Endodermal cell (in vitro differentiated cells): ENCODE measurements around the gene ARMC2. TPM values are rescaled to one million over a fixed set of nuclear protein-coding genes. Genes with fewer than 3 reads are reported as not detected.
A peak's percentile ranks its signal among the peaks of the same experiment; 100 is the strongest.

Experiments
- DNase-seq: peaks from one replicate; pipeline ENCODE4 v3.0.0-alpha.2; 2017
- H3K27ac ChIP-seq: 2 replicates; pipeline ENCODE4 v1.5.1; 2013; ENCODE audit warnings: mild to moderate bottlenecking, low read depth, low read length, moderate library complexity
- H3K27me3 ChIP-seq: 2 replicates; pipeline ENCODE4 v1.6.1; 2013; ENCODE audit warnings: mild to moderate bottlenecking, low read length, moderate library complexity; ENCODE audit not compliant: insufficient read depth, control insufficient read depth, poor library complexity, severe bottlenecking
- H3K36me3 ChIP-seq: 2 replicates; pipeline ENCODE4 v1.7.0; 2013; ENCODE audit warnings: mild to moderate bottlenecking, low read length, moderate library complexity; ENCODE audit not compliant: control insufficient read depth, insufficient read depth
- H3K4me1 ChIP-seq: one replicate; pipeline ENCODE4 v1.7.0; 2013; ENCODE audit warnings: low read length; ENCODE audit not compliant: control insufficient read depth, insufficient read depth
- H3K4me3 ChIP-seq: 2 replicates; pipeline ENCODE4 v1.5.1; 2013; ENCODE audit warnings: mild to moderate bottlenecking, low read length, moderate library complexity
- H3K9ac ChIP-seq: 2 replicates; pipeline ENCODE4 v1.6.1; 2013; ENCODE audit warnings: mild to moderate bottlenecking, low read length, moderate library complexity; ENCODE audit not compliant: poor library complexity, severe bottlenecking; ENCODE audit errors: extremely low read depth
- H3K9me3 ChIP-seq: 2 replicates; pipeline ENCODE4 v1.6.1; 2013; ENCODE audit warnings: mild to moderate bottlenecking, low read length, moderate library complexity; ENCODE audit not compliant: control insufficient read depth
- H3K27ac Mint-ChIP-seq: 2 replicates; pipeline ENCODE4 v1.8.0; 2020; ENCODE audit warnings: mixed read lengths
- H3K27me3 Mint-ChIP-seq: 2 replicates; pipeline ENCODE4 v1.8.0; 2021; ENCODE audit warnings: mild to moderate bottlenecking, mixed read lengths; ENCODE audit not compliant: insufficient read depth
- H3K36me3 Mint-ChIP-seq: 2 replicates; pipeline ENCODE4 v1.8.0; 2020; ENCODE audit warnings: low read depth, mixed read lengths
- H3K4me1 Mint-ChIP-seq: 2 replicates; pipeline ENCODE4 v1.8.0; 2020; ENCODE audit warnings: mixed read lengths
- H3K4me3 Mint-ChIP-seq: 2 replicates; pipeline ENCODE4 v1.8.0; 2020; ENCODE audit warnings: mild to moderate bottlenecking, moderate library complexity, mixed read lengths
- H3K9me3 Mint-ChIP-seq: 2 replicates; pipeline ENCODE4 v1.8.0; 2020; ENCODE audit warnings: mild to moderate bottlenecking, mixed read lengths
- CTCF ChIP-seq: fragments of 200-600 bp; sonication (generic); conservative IDR thresholded peaks from 2 replicates; pipeline ENCODE4 v1.5.0; 2021; ENCODE audit warnings: antibody characterized with exemption, mild to moderate bottlenecking
- WGBS, 2 experiments: methylation state at CpG; one replicate each; pipeline versions ENCODE4 v1.1.5 to v1.1.7; 2013; ENCODE audit warnings: missing lambda C conversion rate in 2 of 2, mixed read lengths in 1 of 2; ENCODE audit not compliant: insufficient coverage in 1 of 2, insufficient read length in 1 of 2; 5-methylcytosine and 5-hydroxymethylcytosine counted together
- total RNA-seq, 2 donors: library from RNA; stranded (reverse); fragmentation: NEBNext Ultra II Directional in 1 of 2; extraction: Animal tissue kit (Norgen Biotek cat#: 25700) in 1 of 2; gene quantifications; 2 replicates in 1 of 2; 3 replicates in 1 of 2; pipeline ENCODE4 v1.2.1, GENCODE V29; 2021

ARMC2 gene
- total RNA-seq, 2 donors from 2014 or later: 7.1 to 8.3 TPM

- Mint-ChIP-seq H3K9me3 (no peaks in the 10 kb centered on the region), H3K27ac (no peak overlapping the region), H3K4me1 (no peaks in the 10 kb centered on the region), H3K27me3 (peaks cover 11% of the 10 kb centered on the region), H3K4me3 (no peak overlapping the region), H3K36me3 (no peaks in the 10 kb centered on the region)
- Histone ChIP-seq H3K9me3 (no peaks in the 10 kb centered on the region), H3K27ac (no peak overlapping the region), H3K4me1 (no peaks in the 10 kb centered on the region), H3K36me3 (no peaks in the 10 kb centered on the region), H3K4me3 (no peak overlapping the region), H3K27me3 (no peaks in the 10 kb centered on the region), H3K9ac (no peak overlapping the region)
- DNase-seq: no peak
- no peak for TF ChIP-seq CTCF
- 94 to 96% methylated on average over 7 to 8 of the region's 8 CpGs for WGBS, 2 experiments
These were observed 15.5 kb upstream of the ARMC2 start for GRCh38 chr6:108832738-108833137.

GRCh38 chr6:108835218-108835850, 12.9 kb upstream of the ARMC2 start:
- Histone ChIP-seq H3K4me1 (no peaks in the 10 kb centered on the region), H3K36me3 (no peaks in the 10 kb centered on the region), H3K9me3 (no peaks in the 10 kb centered on the region), H3K27me3 (no peaks in the 10 kb centered on the region), H3K9ac (no peak overlapping the region), H3K27ac (no peak overlapping the region), H3K4me3 (no peak overlapping the region)
- H3K36me3 Mint-ChIP-seq: no peaks in the 10 kb centered on the region
- peaks cover 21% of the 10 kb centered on the region for H3K27me3 Mint-ChIP-seq
- TF ChIP-seq CTCF: peak; percentile 98
- H3K27ac Mint-ChIP-seq: no peak overlapping the region
- H3K4me1 Mint-ChIP-seq: peaks cover 10% of the 10 kb centered on the region
- DNase-seq: peak; percentile 94
- no peak overlapping the region for H3K4me3 Mint-ChIP-seq
- H3K9me3 Mint-ChIP-seq: no peaks in the 10 kb centered on the region
- WGBS, 2 experiments: 34 to 55% methylated on average over 3 to 4 of the region's 4 CpGs

- Histone ChIP-seq H3K27ac (no peak overlapping the region), H3K36me3 (no peaks in the 10 kb centered on the region), H3K4me1 (no peaks in the 10 kb centered on the region), H3K9ac (no peak overlapping the region), H3K27me3 (no peaks in the 10 kb centered on the region), H3K9me3 (no peaks in the 10 kb centered on the region), H3K4me3 (no peak overlapping the region)
- peaks cover 21% of the 10 kb centered on the region for H3K27me3 Mint-ChIP-seq
- no peaks in the 10 kb centered on the region for H3K36me3 Mint-ChIP-seq
- no peak overlapping the region for H3K4me3 Mint-ChIP-seq
- no peak overlapping the region for H3K27ac Mint-ChIP-seq
- no peak for DNase-seq
- peaks cover 10% of the 10 kb centered on the region for H3K4me1 Mint-ChIP-seq
- H3K9me3 Mint-ChIP-seq: no peaks in the 10 kb centered on the region
- no peak for TF ChIP-seq CTCF
- 75 to 93% methylated on average over 2 to 3 of the region's 3 CpGs for WGBS, 2 experiments
These were observed 12.2 kb upstream of the ARMC2 start for GRCh38 chr6:108836061-108836460.
